Endothelial cell of umbilical vein (primary cell): ENCODE data around the gene OR2A25. TPM values are rescaled to one million over a fixed set of nuclear protein-coding genes. Genes with fewer than 3 reads are reported as not detected.

ENCODE experiments used
- BruUV-seq: library from RNA; stranded (reverse); fragments of 400-500 nt; replicated peaks from 2 replicates; lab custom pipeline; 2021; lab: Mats Ljungman, UMichigan
- CTCF ChIA-PET: fragments of 300-600, 350-600 bp; sonication (Branson Sonifier 250); formaldehyde crosslinking; loops from one replicate; lab custom pipeline; 2021; ENCODE audit warnings: antibody characterized with exemption, inconsistent platforms; lab: Charles Lee
- POLR2A ChIA-PET: fragments of 300-600, 350-600 bp; sonication (Branson Sonifier 250); formaldehyde crosslinking; loops from one replicate; lab custom pipeline; 2021; ENCODE audit warnings: antibody characterized with exemption, inconsistent platforms; lab: Charles Lee
- DNase-seq: peaks from one replicate; pipeline ENCODE4 v3.0.0-alpha.2; 2011; ENCODE audit warnings: low read depth, low spot score
- FAIRE-seq: peaks from 2 replicates; lab custom pipeline; 2011; peaks lifted over from hg19 to GRCh38; lab: Jason Lieb, UNC
- H2AFZ ChIP-seq: 2 replicates; pipeline ENCODE4 v1.6.0; 2012; ENCODE audit warnings: low read depth, low read length, control low read depth, inconsistent platforms
- H3K27ac ChIP-seq: 2 replicates; pipeline ENCODE4 v1.5.1; 2011; ENCODE audit warnings: low read depth, mild to moderate bottlenecking, control low read depth, low read length, moderate library complexity; ENCODE audit not compliant: insufficient read depth
- H3K27me3 ChIP-seq, 2 experiments: 2 replicates each; pipeline versions ENCODE4 v1.6.0 to v1.6.1; 2011; ENCODE audit warnings: low read length in 2 of 2, mixed read lengths in 1 of 2; ENCODE audit not compliant: control insufficient read depth in 2 of 2, insufficient read depth in 2 of 2
- H3K36me3 ChIP-seq, 2 experiments: 2 replicates in 1 of 2; 3 replicates in 1 of 2; pipeline ENCODE4 v1.5.1; 2011; ENCODE audit warnings: low read length in 2 of 2, mild to moderate bottlenecking in 1 of 2, moderate library complexity in 1 of 2; ENCODE audit not compliant: control insufficient read depth in 2 of 2, insufficient read depth in 2 of 2; ENCODE audit errors: extremely low read depth in 1 of 2
- H3K4me1 ChIP-seq: 3 replicates; pipeline ENCODE4 v1.5.1; 2011; ENCODE audit warnings: mild to moderate bottlenecking, low read length; ENCODE audit not compliant: control insufficient read depth, insufficient read depth; ENCODE audit errors: extremely low read depth
- H3K4me2 ChIP-seq: 2 replicates; pipeline ENCODE4 v1.6.1; 2011; ENCODE audit warnings: low read length, control low read depth, mixed read lengths; ENCODE audit not compliant: insufficient read depth
- H3K4me3 ChIP-seq, 3 experiments: fragments of 200-600 bp in 1 of 3; sonication (generic), shearing (Covaris generic) in 1 of 3; replicated peaks in 1 of 3; 2 replicates each; pipeline ENCODE4 v1.5.1; 2011 to 2016; ENCODE audit warnings: control low read depth in 3 of 3, low read length in 3 of 3, mild to moderate bottlenecking in 2 of 3, inconsistent platforms in 1 of 3, low read depth in 1 of 3, moderate library complexity in 1 of 3; ENCODE audit not compliant: insufficient read depth in 1 of 3
- H3K79me2 ChIP-seq: 2 replicates; pipeline ENCODE4 v1.6.0; 2012; ENCODE audit warnings: low read length, inconsistent platforms; ENCODE audit not compliant: control insufficient read depth, insufficient read depth
- H3K9ac ChIP-seq: replicated peaks from 2 replicates; pipeline ENCODE3; 2011; ENCODE audit warnings: low read length, control low read depth; ENCODE audit not compliant: insufficient read depth; ENCODE audit errors: extremely low read depth
- H3K9me1 ChIP-seq: replicated peaks from 3 replicates; pipeline ENCODE4 v1.6.0; 2011; ENCODE audit warnings: mild to moderate bottlenecking, low read length; ENCODE audit not compliant: control insufficient read depth, insufficient read depth; ENCODE audit errors: extremely low read depth
- H3K9me3 ChIP-seq: replicated peaks from 2 replicates; pipeline ENCODE4 v1.5.1; 2012; ENCODE audit warnings: low read length, inconsistent platforms; ENCODE audit not compliant: control insufficient read depth, insufficient read depth
- H4K20me1 ChIP-seq: replicated peaks from 2 replicates; pipeline ENCODE3; 2011; ENCODE audit warnings: mild to moderate bottlenecking, low read length; ENCODE audit not compliant: control insufficient read depth, insufficient read depth; ENCODE audit errors: extremely low read depth
- CTCF ChIP-seq, 2 donors: IDR thresholded peaks; 1 replicate in 1 of 2; 2 replicates in 1 of 2; pipeline ENCODE4 v1.5.1; 2011; ENCODE audit warnings: low read length in 2 of 2, mild to moderate bottlenecking in 2 of 2, moderate library complexity in 2 of 2, control low read depth in 1 of 2, inconsistent platforms in 1 of 2, low read depth in 1 of 2; ENCODE audit not compliant: insufficient read depth in 1 of 2; ENCODE audit errors: extremely low read depth in 1 of 2
- GATA2 ChIP-seq: IDR thresholded peaks from 2 replicates; pipeline ENCODE4 v1.7.0; 2011; ENCODE audit warnings: low read depth, mild to moderate bottlenecking, moderate library complexity, mixed read lengths, low read length; ENCODE audit not compliant: insufficient read length, insufficient read depth
- JUN ChIP-seq: IDR thresholded peaks from 2 replicates; pipeline ENCODE4 v1.6.1; 2011; ENCODE audit warnings: borderline replicate concordance, low read depth; ENCODE audit not compliant: insufficient read length, insufficient read depth
- POLR2A ChIP-seq: IDR thresholded peaks from 2 replicates; pipeline ENCODE4 v1.6.1; 2012; ENCODE audit warnings: low read depth, mild to moderate bottlenecking, control low read depth, low read length
- POLR2AphosphoS5 ChIP-seq: IDR thresholded peaks from 2 replicates; pipeline ENCODE4 v1.6.1; 2012; ENCODE audit warnings: low read depth, mild to moderate bottlenecking, control low read depth, low read length, moderate library complexity; ENCODE audit not compliant: insufficient read depth
- dilution Hi-C: fragments of 300-500 bp; cut with MboI; formaldehyde crosslinking; loops from one replicate; pipeline ENCODE4 v1.15.0; 2019; ENCODE audit warnings: low sequenced_read_pairs; ENCODE audit not compliant: extremely low pct_ligation_motif_present
- intact Hi-C: fragments of 100-400 bp; cut with micrococcal nuclease; formaldehyde crosslinking; loops from one replicate; pipeline ENCODE4 v1.10.0; 2022
- polyA plus RNA-seq, 4 experiments: library from polyadenylated mRNA; depleted of rRNA in 3 of 4; stranded (reverse) in 3 of 4; unstranded in 1 of 4; fragments of >200 nt; gene quantifications; 2 replicates each; pipeline versions ENCODE4 v1.2.1 to v1.2.3, GENCODE V29; 2011 to 2012; ENCODE audit warnings: missing spikeins in 1 of 4
- total RNA-seq: library from RNA; stranded (reverse); gene quantifications from 2 replicates; pipeline ENCODE4 v1.2.3, GENCODE V29; 2021
- TF ChIP-seq, protein P1 (sequence below): IDR thresholded peaks from 2 replicates; pipeline ENCODE4 v1.6.1; 2011; ENCODE audit not compliant: insufficient read depth, insufficient read length

OR2A25 gene
- total and polyA plus RNA-seq, 2 donors (not counting 3 experiments of a cell fraction or from before 2014, with no cell fraction given): not detected

- dilution Hi-C loops: no loop called here
- intact Hi-C loops: no loop called here
- H3K36me3 ChIP-seq: no peaks in the 10 kb centered on the region
These were observed 34.2 kb upstream of the OR2A25 start for GRCh38 chr7:144035385-144035784.

More at GRCh38 chr7:144035385-144035784, 34.2 kb upstream of the OR2A25 start:
- no peaks in the 10 kb centered on the region for H3K9me3 ChIP-seq
- FAIRE-seq: no peak
- H3K27ac ChIP-seq: no peak overlapping the region
- H4K20me1 ChIP-seq: no peaks in the 10 kb centered on the region
- H3K27me3 ChIP-seq: no peaks in the 10 kb centered on the region
- peak overlapping the region; percentile 79 for H2AFZ ChIP-seq
- H3K4me1 ChIP-seq: peaks cover 7% of the 10 kb centered on the region
- no peak overlapping the region for H3K9ac ChIP-seq
- H3K4me2 ChIP-seq: no peak overlapping the region
- TF ChIP-seq CTCF (IDR thresholded peaks at IDR 0.05; ENCODE audit: extremely low read depth in 1 of 2, insufficient read depth in 1 of 2, low read depth in 1 of 2, low read length in 2 of 2): no peak
- TF ChIP-seq POLR2AphosphoS5: no peak
- TF ChIP-seq, protein P1, sequence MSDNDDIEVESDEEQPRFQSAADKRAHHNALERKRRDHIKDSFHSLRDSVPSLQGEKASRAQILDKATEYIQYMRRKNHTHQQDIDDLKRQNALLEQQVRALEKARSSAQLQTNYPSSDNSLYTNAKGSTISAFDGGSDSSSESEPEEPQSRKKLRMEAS: no peak
- TF ChIP-seq GATA2: no peak
- no peak for TF ChIP-seq JUN
- no peak for TF ChIP-seq POLR2A
- H3K9me1 ChIP-seq: no peaks in the 10 kb centered on the region
- ChIA-PET CTCF (interaction anchor here (1.6 kb wide), 1 partner anchor 92 kb away, joined by 5 read pairs; no protein-coding TSS in a partner anchor), POLR2A (no interaction called here)
- no peaks in the 10 kb centered on the region for H3K79me2 ChIP-seq
- no peak overlapping the region for H3K4me3 ChIP-seq
- DNase-seq: no peak
- BruUV-seq: no TSS peak
